GM23248 (cell line): ENCODE results near the gene SNX3.

Experiments
- EZH2 ChIP-seq: fragments of 200-600 bp; sonication (generic); IDR thresholded peaks from 2 replicates; pipeline ENCODE4 v1.6.1; 2018; ENCODE audit warnings: antibody characterized with exemption, mild to moderate bottlenecking; ENCODE audit not compliant: insufficient read depth, poor library complexity, severe bottlenecking
- EZH2phosphoT487 ChIP-seq: fragments of 200-600 bp; sonication (generic); IDR thresholded peaks from 2 replicates; pipeline ENCODE4 v1.6.1; 2018; ENCODE audit warnings: antibody characterized with exemption, moderate library complexity, mild to moderate bottlenecking, low read depth; ENCODE audit not compliant: insufficient read depth

- TF ChIP-seq EZH2phosphoT487 (0 out of 2 replicates have a peak, but pooled peaks have one; percentile 41), EZH2 (peak; percentile 32)
Observed at GRCh38 chr6:108165714-108166663, 94.9 kb downstream of the SNX3 start, which contains the start of gene NR2E1.
